Gastrocnemius medialis (tissue), 4 donors: ENCODE data around the gene MNS1. TPM values are rescaled to one million over a fixed set of nuclear protein-coding genes. Genes with fewer than 3 reads are reported as not detected.

Experiments
- ATAC-seq, 2 donors: fragments of 150-250 bp; one replicate each; pipeline ENCODE4 v1.9.1; 2016
- DNase-seq, 2 donors: peaks; one replicate each; pipeline ENCODE4 v3.0.0-alpha.2; 2019
- H3K27ac ChIP-seq, 4 donors: fragments of 200-600 bp; sonication (generic); 1 replicate in 1 of 4; 2 replicates in 3 of 4; pipeline ENCODE4 v1.5.1; 2016 to 2018; ENCODE audit warnings: mild to moderate bottlenecking in 2 of 4, moderate library complexity in 1 of 4
- H3K27me3 ChIP-seq, 3 donors: fragments of 200-600 bp; sonication (generic) in 2 of 3; 1 replicate in 1 of 3; 2 replicates in 2 of 3; pipeline versions ENCODE4 v1.5.1 to v1.6.0; 2016 to 2019; ENCODE audit warnings: mild to moderate bottlenecking in 1 of 3, moderate library complexity in 1 of 3
- H3K36me3 ChIP-seq, 2 donors: fragments of 200-600 bp; sonication (generic) in 1 of 2; one replicate each; pipeline ENCODE4 v1.5.1; 2017 to 2018
- H3K4me1 ChIP-seq, 2 donors: fragments of 200-600 bp; sonication (generic) in 1 of 2; one replicate each; pipeline ENCODE4 v1.5.1; 2016 to 2017; ENCODE audit warnings: mild to moderate bottlenecking in 2 of 2
- H3K4me3 ChIP-seq, 4 donors: fragments of 200-600 bp; sonication (generic) in 3 of 4; 1 replicate in 1 of 4; 2 replicates in 3 of 4; pipeline ENCODE4 v1.5.1; 2016 to 2019; ENCODE audit warnings: mild to moderate bottlenecking in 2 of 4
- H3K9me3 ChIP-seq, 3 donors: fragments of 200-600 bp; sonication (generic) in 2 of 3; 1 replicate in 1 of 3; 2 replicates in 2 of 3; pipeline ENCODE4 v1.5.1; 2016 to 2019
- POLR2A ChIP-seq, 2 donors: fragments of 450-650 bp; IDR thresholded peaks; one replicate each; pipeline ENCODE4 v1.6.1; 2017; ENCODE audit warnings: antibody characterized with exemption in 2 of 2, mild to moderate bottlenecking in 2 of 2, moderate library complexity in 2 of 2
- in situ Hi-C, 4 donors: fragments of 200-750 bp; cut with MboI; loops; one replicate each; pipeline versions ENCODE4 v1.15.0 to v1.8.0; 2017; ENCODE audit warnings: low sequenced_read_pairs in 4 of 4
- intact Hi-C: fragments of 100-400 bp; cut with DNase I; formaldehyde crosslinking; loops from one replicate; pipeline ENCODE4 v1.15.1; 2023; ENCODE audit warnings: low total_unique reads
- total RNA-seq, 4 donors: library from RNA; depleted of rRNA; stranded (reverse); fragments of >200 nt; gene quantifications; one replicate each; pipeline versions ENCODE4 v1.1.0 to v1.2.3, GENCODE V29; 2016
- TF ChIP-seq, protein P1 (sequence below), 5 experiments: fragments of 450-650 bp in 3 of 5; fragments of 200-600 bp in 2 of 5; sonication (generic) in 2 of 5; IDR thresholded peaks in 4 of 5; conservative IDR thresholded peaks in 1 of 5; 1 replicate in 4 of 5; 2 replicates in 1 of 5; pipeline ENCODE4 v1.5.1; 2016 to 2019; ENCODE audit warnings: antibody characterized with exemption in 5 of 5, mild to moderate bottlenecking in 3 of 5, moderate library complexity in 3 of 5

MNS1 gene, protein sequence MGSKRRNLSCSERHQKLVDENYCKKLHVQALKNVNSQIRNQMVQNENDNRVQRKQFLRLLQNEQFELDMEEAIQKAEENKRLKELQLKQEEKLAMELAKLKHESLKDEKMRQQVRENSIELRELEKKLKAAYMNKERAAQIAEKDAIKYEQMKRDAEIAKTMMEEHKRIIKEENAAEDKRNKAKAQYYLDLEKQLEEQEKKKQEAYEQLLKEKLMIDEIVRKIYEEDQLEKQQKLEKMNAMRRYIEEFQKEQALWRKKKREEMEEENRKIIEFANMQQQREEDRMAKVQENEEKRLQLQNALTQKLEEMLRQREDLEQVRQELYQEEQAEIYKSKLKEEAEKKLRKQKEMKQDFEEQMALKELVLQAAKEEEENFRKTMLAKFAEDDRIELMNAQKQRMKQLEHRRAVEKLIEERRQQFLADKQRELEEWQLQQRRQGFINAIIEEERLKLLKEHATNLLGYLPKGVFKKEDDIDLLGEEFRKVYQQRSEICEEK
- total RNA-seq = under 1 TPM in 3 of 4 donors, not detected in 1; 0.44 to 0.66 (median 0.62) TPM

DNA sequence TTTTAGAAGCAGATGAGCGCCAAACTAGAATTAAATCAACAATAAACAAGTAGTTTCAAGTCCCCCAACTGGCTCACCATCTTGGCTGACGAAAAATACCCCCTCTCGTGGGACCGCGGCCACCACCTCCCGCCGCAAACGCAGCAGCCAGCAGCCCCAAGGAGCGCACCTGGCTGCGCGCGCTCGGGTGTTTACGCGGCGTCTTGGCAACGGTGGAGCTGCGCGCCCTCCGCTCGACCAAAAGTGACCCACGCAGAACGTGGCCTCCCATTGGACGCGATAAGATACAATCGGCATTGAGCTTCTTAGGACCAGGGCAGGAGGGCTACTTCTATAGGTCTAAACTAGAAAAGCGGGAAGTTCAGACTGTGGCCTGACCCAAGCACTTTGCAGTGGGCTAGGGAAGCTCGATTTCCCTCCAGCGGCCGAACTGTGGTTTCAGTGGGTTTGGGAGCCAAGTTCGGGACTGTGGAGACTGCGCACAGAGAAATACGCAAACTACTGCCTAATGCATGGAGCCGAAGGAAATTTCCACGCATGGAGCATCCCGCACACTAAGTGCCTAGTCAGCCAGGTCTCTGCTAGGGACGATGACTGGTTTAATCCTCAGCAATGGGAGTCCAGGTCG, at the start of gene MNS1:
Gene MNS1, minus strand, starts transcription at position 245 of the 628 bp plus-strand sequence. Its CDS starts 165 bp downstream, at position 80.
- peak within 1 kb of the TSS; percentile 60 to 81 (median 64) for H3K4me3 ChIP-seq
- intact Hi-C loops (no loop called here), in situ Hi-C loops (no loop called here)
- no peaks in the 10 kb centered on the region for H3K36me3 ChIP-seq
- ATAC-seq (peak; percentile 100), DNase-seq (peak; percentile 82 to 92)
- peaks cover 0 to 12% of the 10 kb centered on the region in 2 donors for H3K4me1 ChIP-seq
- H3K9me3 ChIP-seq = no peaks in the 10 kb centered on the region
- H3K27me3 ChIP-seq = no peaks in the 10 kb centered on the region
- no peak for TF ChIP-seq POLR2A (IDR thresholded peaks at IDR 0.05)
- TF ChIP-seq, protein P1, sequence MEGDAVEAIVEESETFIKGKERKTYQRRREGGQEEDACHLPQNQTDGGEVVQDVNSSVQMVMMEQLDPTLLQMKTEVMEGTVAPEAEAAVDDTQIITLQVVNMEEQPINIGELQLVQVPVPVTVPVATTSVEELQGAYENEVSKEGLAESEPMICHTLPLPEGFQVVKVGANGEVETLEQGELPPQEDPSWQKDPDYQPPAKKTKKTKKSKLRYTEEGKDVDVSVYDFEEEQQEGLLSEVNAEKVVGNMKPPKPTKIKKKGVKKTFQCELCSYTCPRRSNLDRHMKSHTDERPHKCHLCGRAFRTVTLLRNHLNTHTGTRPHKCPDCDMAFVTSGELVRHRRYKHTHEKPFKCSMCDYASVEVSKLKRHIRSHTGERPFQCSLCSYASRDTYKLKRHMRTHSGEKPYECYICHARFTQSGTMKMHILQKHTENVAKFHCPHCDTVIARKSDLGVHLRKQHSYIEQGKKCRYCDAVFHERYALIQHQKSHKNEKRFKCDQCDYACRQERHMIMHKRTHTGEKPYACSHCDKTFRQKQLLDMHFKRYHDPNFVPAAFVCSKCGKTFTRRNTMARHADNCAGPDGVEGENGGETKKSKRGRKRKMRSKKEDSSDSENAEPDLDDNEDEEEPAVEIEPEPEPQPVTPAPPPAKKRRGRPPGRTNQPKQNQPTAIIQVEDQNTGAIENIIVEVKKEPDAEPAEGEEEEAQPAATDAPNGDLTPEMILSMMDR (IDR thresholded peaks at IDR 0.05 in 4 of 5, conservative IDR thresholded peaks at IDR 0.05 in 1 of 5) = no peak
- H3K27ac ChIP-seq = peak within 1 kb of the TSS in 1 of 4 donors; percentile 18

DNA sequence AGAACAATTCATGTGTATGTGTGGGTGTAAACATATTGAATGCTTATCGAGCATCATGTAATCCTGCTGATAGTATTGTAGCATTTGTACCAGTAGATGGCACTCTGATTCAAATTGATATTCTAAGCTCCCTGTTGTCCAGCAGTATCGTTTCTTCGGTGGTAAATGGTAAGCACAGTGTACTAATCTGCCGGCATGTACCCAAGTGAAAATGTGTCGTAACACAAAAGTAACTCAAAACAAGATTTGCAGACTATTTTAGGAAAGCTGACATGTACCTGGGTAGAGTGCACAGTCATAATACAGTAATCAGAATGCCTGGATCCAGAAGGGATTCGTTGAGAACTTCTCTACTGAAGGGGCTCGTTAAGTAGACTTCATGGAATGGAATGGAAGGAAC, 31.7 kb upstream of the MNS1 start:
- in situ Hi-C loops (loop anchor here (5.0 to 25.0 kb wide), 5 partner anchors 368 to 1041 kb away; no protein-coding TSS in a partner anchor), intact Hi-C loops (loop anchor here (1.0 to 10.0 kb wide), 6 partner anchors 326 to 1031 kb away; no protein-coding TSS in a partner anchor)
- no peak for TF ChIP-seq POLR2A (IDR thresholded peaks at IDR 0.05)
- TF ChIP-seq, protein P1 (IDR thresholded peaks at IDR 0.05 in 4 of 5, conservative IDR thresholded peaks at IDR 0.05 in 1 of 5) = peak; percentile 26 to 72 (median 57)

DNA sequence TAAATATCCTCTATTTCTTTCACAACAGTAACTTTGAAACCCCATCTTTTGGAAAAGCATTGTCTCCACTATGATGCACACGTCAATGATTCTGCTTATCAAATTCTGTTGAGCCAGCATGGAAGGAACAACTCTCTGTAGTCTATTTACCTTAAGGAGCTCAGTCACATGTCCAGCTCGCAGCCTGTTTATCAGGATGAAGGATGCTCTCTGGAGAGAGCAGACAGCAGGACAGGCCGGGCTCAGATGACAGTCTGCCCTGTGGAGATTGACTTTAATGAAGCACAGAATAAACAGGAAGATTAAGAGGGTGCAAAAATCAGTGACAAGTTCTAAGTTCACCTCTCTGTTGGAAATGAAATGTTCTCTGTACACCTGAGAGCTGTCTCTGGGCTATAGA, 30.6 kb upstream of the MNS1 start:
- Histone ChIP-seq H3K36me3 (no peaks in the 10 kb centered on the region), H3K4me1 (no peaks in the 10 kb centered on the region), H3K9me3 (no peaks in the 10 kb centered on the region), H3K27me3 (no peaks in the 10 kb centered on the region), H3K27ac (no peak overlapping the region), H3K4me3 (no peak overlapping the region)
- TF ChIP-seq, protein P1 (IDR thresholded peaks at IDR 0.05 in 4 of 5, conservative IDR thresholded peaks at IDR 0.05 in 1 of 5) = no peak
- no peak for TF ChIP-seq POLR2A (IDR thresholded peaks at IDR 0.05)
- intact Hi-C loops = loop anchor here (5.0 to 10.0 kb wide), 4 partner anchors 327 to 1032 kb away; no protein-coding TSS in a partner anchor
- ATAC-seq = no peak
- in situ Hi-C loops = loop anchor here (5.0 to 25.0 kb wide), 5 partner anchors 369 to 1042 kb away; no protein-coding TSS in a partner anchor
- no peak for DNase-seq

More for the DNA sequence above, 31.7 kb upstream of the MNS1 start:
- Histone ChIP-seq H3K4me3 (peak overlapping the region in 1 of 4 donors; percentile 5), H3K36me3 (no peaks in the 10 kb centered on the region), H3K27ac (no peak overlapping the region), H3K27me3 (no peaks in the 10 kb centered on the region), H3K4me1 (no peaks in the 10 kb centered on the region), H3K9me3 (no peaks in the 10 kb centered on the region)
- DNase-seq (no peak), ATAC-seq (peak; percentile 65 to 78)

DNA sequence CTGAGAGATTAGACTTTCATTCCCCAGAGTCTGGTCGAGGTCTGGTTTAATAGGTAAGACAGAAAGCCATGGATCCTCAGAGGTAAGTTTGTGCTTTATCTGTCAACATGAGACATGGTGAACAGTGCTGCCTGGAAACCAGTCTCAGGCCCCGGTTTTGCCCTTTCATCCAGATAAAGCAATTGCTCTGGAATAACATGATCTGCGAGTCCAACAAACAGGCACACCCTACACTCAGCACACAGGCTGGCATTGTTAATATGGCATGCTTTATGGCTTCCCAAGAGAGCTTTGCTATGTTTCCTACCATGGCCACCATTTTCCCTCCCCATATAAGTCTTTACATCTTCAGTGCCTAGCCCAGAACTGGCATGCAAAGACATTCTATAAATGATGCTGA, 30.1 kb upstream of the MNS1 start:
- in situ Hi-C loops (loop anchor here (5.0 to 25.0 kb wide), 5 partner anchors 370 to 1042 kb away; no protein-coding TSS in a partner anchor), intact Hi-C loops (loop anchor here (5.0 to 10.0 kb wide), 4 partner anchors 327 to 1032 kb away; no protein-coding TSS in a partner anchor)
- Histone ChIP-seq H3K9me3 (no peaks in the 10 kb centered on the region), H3K4me1 (no peaks in the 10 kb centered on the region), H3K4me3 (no peak overlapping the region), H3K36me3 (no peaks in the 10 kb centered on the region), H3K27ac (no peak overlapping the region), H3K27me3 (no peaks in the 10 kb centered on the region)
- no peak for TF ChIP-seq POLR2A (IDR thresholded peaks at IDR 0.05)
- TF ChIP-seq, protein P1 (IDR thresholded peaks at IDR 0.05 in 4 of 5, conservative IDR thresholded peaks at IDR 0.05 in 1 of 5) = no peak
- DNase-seq (no peak), ATAC-seq (no peak)
